Epithelial cell of proximal tubule (primary cell): ENCODE results near the gene MREG. TPM values are rescaled to one million over a fixed set of nuclear protein-coding genes. Genes with fewer than 3 reads are reported as not detected.

ENCODE experiments used
- DNase-seq: peaks from one replicate; pipeline ENCODE4 v3.0.0-alpha.2; 2011; ENCODE audit warnings: low read depth
- H3K4me3 ChIP-seq: 2 replicates; pipeline ENCODE4 v1.5.1; 2011; ENCODE audit warnings: low read depth, mild to moderate bottlenecking, low read length
- CTCF ChIP-seq: conservative IDR thresholded peaks from 2 replicates; pipeline ENCODE4 v1.5.1; 2012; ENCODE audit warnings: low read depth, mild to moderate bottlenecking, low read length
- total RNA-seq: library from RNA; depleted of rRNA; stranded (reverse); fragments of >200 nt; gene quantifications from 2 replicates; pipeline ENCODE4 v1.2.3, GENCODE V29; 2015

The MREG gene
- total RNA-seq, 1 donor from 2014 or later: 12.7 TPM

DNA sequence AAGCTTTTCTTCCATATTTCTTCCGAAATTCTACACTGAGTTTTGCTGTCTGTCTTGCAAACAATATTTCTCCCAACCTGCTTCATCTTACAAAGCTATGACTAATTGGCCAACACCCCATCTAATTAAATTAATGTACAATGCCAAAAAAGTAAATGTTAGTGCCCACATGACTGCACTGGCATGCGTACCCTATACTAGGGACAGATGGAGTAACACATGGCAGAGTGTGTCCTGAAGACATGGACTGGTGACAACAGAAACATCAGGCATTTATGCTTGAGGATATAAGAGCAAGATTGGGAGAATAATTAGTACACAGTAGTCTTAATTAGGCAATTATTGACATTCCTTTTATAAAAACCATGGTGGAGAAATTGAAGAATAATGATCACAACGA is 66.8 kb downstream of the MREG start:
- no peak for TF ChIP-seq CTCF
- H3K4me3 ChIP-seq: no peak overlapping the region
- DNase-seq: no peak

GRCh38 chr2:215942194-215942593 is 71.2 kb downstream of the MREG start:
- no peak for DNase-seq
- no peak overlapping the region for H3K4me3 ChIP-seq
- no peak for TF ChIP-seq CTCF

DNA sequence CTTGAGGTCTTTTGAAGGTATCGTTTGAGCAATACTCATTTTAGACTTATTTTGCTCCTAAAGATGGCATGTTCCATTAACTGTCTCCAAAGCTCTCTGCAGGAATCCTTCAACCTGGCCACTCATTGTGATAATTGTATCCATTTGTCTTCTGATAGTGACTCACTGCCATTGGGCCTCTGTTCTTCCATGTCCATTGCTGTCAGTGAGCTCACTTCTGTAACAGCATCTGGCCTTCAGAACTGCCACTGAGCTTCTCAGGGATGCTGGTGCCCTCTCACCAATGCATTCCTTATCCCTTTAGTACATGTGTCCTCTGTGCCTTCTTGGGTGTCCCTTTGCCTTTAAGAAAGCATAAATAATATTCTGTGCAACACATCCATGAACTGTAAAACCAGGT is 71.6 kb downstream of the MREG start:
- no peak for TF ChIP-seq CTCF
- DNase-seq: no peak
- H3K4me3 ChIP-seq: no peak overlapping the region

DNA sequence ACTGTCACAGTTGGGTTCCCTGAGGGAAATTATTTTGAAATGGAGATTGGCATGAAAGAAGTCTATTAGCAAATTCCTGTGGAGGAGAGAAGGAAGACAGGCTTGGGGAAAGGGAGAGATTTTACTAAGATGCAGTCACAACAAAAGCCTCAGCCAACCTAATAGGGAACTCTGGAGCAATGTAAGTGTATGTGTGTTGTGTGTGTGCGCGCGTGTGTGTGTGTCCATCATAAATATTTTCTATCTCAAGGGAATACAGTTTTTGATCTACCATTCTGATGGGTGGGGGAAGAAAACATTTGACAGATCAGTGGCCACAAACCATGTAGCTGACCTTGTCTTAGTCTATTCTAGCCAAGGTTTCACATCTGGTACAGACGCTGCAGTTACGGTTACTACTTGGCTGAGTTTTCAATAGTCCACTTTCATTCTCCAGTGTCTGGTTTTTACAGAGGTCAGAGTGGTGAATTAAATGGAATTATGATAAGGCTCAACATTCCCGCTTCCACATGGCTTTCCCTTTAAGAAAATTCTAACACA is 72.6 kb downstream of the MREG start:
- no peak for DNase-seq
- no peak for TF ChIP-seq CTCF
- no peak overlapping the region for H3K4me3 ChIP-seq

DNA sequence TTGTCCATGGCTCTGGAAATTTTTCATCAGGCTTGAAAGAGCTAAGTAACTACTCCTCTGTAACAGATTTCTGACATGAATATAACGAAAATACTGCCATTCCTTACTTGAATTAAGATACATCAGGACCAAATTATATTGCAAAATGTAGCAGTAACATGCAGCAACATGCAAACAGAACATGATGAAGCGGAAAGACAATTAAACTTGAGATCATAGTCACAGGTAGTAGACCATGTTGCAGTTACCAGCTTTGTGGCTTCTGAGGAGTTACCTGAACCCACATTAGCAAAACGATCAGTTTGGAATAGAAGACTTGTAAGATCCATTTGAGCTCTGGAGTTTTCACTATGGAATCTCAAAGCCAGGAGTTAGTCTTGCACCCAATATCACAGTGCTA is 76.2 kb downstream of the MREG start:
- DNase-seq: no peak
- H3K4me3 ChIP-seq: no peak overlapping the region
- TF ChIP-seq CTCF: no peak

DNA sequence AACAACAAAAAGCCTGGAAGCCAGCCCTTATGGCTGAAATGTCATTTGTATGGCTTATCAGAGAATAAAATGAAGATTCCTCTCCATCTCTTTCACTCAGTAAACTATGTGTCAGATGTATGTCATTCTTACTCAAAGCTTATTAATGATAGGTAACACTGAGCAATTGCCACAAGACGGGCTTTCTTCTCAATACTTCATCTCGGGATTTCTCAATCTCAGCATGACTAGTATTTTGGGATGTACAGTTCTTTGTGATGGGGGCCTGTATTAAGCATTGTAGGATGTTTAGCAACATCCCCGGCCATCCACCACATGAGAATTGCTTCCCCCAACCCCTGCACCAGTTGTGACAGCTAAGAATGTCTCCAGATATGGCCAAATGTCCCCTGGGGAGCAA is 80.2 kb downstream of the MREG start:
- H3K4me3 ChIP-seq: no peak overlapping the region
- no peak for DNase-seq
- no peak for TF ChIP-seq CTCF

- peak; percentile 98 for TF ChIP-seq CTCF
- peak; percentile 16 for DNase-seq
These were observed 82.0 kb downstream of the MREG start for GRCh38 chr2:215931256-215931903.

More at GRCh38 chr2:215931256-215931903, 82.0 kb downstream of the MREG start:
- H3K4me3 ChIP-seq: no peak overlapping the region
